ENCODE results near the gene FADS3. TPM values are rescaled to one million over a fixed set of nuclear protein-coding genes. Genes with fewer than 3 reads are reported as not detected.
A peak's percentile ranks its signal among the peaks of the same experiment; 100 is the strongest.

The FADS3 gene, protein sequence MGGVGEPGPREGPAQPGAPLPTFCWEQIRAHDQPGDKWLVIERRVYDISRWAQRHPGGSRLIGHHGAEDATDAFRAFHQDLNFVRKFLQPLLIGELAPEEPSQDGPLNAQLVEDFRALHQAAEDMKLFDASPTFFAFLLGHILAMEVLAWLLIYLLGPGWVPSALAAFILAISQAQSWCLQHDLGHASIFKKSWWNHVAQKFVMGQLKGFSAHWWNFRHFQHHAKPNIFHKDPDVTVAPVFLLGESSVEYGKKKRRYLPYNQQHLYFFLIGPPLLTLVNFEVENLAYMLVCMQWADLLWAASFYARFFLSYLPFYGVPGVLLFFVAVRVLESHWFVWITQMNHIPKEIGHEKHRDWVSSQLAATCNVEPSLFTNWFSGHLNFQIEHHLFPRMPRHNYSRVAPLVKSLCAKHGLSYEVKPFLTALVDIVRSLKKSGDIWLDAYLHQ
- 206 to 263 TPM (median 255 TPM) in 3 replicates for total RNA-seq
- long read RNA-seq, transcript FADS3-201 (12 exons, 1,779 nt), result major isoform, 488 of 848 reads
- long read RNA-seq, transcript FADS3-204 (12 exons, 1,254 nt), result minor isoform, 6 of 848 reads
- long read RNA-seq, partial matches to known transcripts, result 21 of 848 reads
- long read RNA-seq, other reads (novel, unspliced or antisense), result 333 of 848 reads

DNA sequence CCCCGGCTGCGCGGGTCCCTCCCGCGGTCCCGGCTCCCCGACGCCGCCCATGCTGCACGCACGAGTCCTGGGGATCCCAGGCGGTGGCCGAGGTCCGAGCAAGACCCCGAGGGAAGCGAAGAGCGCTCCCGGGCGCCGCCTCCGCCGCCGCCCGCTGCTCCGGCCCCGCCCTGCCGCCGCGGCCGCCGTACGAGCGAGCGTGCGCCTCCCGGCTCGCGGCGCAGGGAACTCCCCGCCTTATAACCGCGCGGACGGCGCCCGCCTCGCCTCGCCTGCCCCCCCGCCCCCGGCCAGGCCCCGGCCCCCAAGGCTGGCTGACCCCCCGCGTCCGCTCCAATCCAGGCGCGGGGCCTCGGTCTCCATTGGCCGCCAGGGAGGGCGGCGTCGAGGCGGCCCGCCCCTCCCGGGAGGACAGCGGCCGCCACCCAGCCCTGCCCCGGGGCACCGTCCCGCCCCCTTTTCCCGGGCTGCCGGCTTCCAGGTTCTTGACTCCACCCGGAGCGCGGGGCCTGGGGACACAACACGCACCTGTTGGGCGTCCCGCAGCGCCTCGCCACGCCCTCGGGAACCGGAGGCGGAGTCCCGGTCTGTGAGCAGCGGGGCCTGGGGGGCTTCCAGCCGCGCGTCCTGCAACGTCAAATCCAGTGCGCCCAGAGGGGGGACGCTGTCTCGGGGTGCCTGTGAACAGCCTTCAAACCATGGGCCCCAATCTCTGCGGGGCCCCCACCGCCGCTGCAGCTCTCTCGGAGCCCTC is at the start of gene FADS3:
TSS of gene FADS3 (minus strand) at position 215 of the 754 bp plus-strand sequence. CDS start at position 51, 164 bp downstream.
- Mint-ChIP-seq H3K9me3 (ENCODE audit: low read depth) (no peaks in the 10 kb centered on the region), H3K4me3 (ENCODE audit: unreplicated experiment) (peak within 1 kb of the TSS; percentile 84), H3K4me1 (ENCODE audit: low read depth) (peaks cover 52% of the 10 kb centered on the region), H3K27me3 (ENCODE audit: low read depth) (no peaks in the 10 kb centered on the region), H3K27ac (ENCODE audit: unreplicated experiment) (peak within 1 kb of the TSS; percentile 87), H3K36me3 (ENCODE audit: low read depth) (peaks cover 5% of the 10 kb centered on the region)
- no peak for DNase-seq (ENCODE audit: low spot score)
- TF ChIP-seq, protein P1, sequence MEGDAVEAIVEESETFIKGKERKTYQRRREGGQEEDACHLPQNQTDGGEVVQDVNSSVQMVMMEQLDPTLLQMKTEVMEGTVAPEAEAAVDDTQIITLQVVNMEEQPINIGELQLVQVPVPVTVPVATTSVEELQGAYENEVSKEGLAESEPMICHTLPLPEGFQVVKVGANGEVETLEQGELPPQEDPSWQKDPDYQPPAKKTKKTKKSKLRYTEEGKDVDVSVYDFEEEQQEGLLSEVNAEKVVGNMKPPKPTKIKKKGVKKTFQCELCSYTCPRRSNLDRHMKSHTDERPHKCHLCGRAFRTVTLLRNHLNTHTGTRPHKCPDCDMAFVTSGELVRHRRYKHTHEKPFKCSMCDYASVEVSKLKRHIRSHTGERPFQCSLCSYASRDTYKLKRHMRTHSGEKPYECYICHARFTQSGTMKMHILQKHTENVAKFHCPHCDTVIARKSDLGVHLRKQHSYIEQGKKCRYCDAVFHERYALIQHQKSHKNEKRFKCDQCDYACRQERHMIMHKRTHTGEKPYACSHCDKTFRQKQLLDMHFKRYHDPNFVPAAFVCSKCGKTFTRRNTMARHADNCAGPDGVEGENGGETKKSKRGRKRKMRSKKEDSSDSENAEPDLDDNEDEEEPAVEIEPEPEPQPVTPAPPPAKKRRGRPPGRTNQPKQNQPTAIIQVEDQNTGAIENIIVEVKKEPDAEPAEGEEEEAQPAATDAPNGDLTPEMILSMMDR (IDR thresholded peaks at IDR 0.05), result peak; percentile 36

DNA sequence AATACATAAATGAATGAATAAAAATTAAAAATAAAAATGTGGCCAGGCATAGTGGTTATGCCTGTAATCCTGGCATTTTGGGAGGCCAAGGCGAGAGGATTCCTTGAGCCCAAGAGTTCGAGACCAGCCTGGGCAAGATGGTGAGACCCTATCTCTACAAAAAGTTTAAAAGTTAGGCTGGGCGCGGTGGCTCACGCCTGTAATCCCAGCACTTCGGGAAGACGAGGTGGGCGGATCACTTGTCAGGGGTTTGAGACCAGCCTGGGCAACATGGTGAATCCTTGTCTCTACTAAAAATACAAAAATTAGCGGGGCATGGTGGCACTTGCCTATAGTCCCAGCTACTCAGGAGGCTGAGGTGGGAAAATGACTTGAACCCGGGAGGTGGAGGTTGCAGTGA is 49.1 kb upstream of the FADS3 start:
- DNase-seq (ENCODE audit: low spot score), result no peak
- H3K9me3 Mint-ChIP-seq (ENCODE audit: low read depth), result peaks cover 12% of the 10 kb centered on the region
- H3K27me3 Mint-ChIP-seq (ENCODE audit: low read depth), result peaks cover 2% of the 10 kb centered on the region
- H3K27ac Mint-ChIP-seq (ENCODE audit: unreplicated experiment), result no peak overlapping the region
- TF ChIP-seq, protein P1 (IDR thresholded peaks at IDR 0.05), result no peak
- H3K36me3 Mint-ChIP-seq (ENCODE audit: low read depth), result peaks cover 2% of the 10 kb centered on the region
- H3K4me1 Mint-ChIP-seq (ENCODE audit: low read depth), result no peaks in the 10 kb centered on the region
- no peak overlapping the region for H3K4me3 Mint-ChIP-seq (ENCODE audit: unreplicated experiment)

DNA sequence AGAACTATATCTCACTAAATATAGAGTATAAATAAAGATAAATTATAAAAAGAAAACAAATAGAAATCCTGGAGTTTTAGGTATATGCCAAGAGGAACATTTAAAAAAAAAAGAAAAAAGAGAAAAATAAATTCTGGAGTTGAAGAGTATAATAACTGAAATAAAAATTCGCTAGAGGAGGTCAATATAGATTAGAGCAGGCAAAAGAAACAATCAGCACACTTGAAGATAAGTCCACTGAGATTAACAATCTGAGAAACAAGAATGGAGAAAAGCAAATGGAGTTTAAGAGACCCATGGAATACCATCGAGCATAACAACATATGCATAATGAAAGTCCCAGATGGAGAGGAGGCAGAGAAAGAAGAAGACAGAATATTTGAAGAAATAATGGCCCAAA is 44.5 kb upstream of the FADS3 start:
- no peaks in the 10 kb centered on the region for H3K4me1 Mint-ChIP-seq (ENCODE audit: low read depth)
- no peak overlapping the region for H3K27ac Mint-ChIP-seq (ENCODE audit: unreplicated experiment)
- TF ChIP-seq, protein P1 (IDR thresholded peaks at IDR 0.05), result no peak
- H3K9me3 Mint-ChIP-seq (ENCODE audit: low read depth), result peaks cover 19% of the 10 kb centered on the region
- no peak overlapping the region for H3K4me3 Mint-ChIP-seq (ENCODE audit: unreplicated experiment)
- DNase-seq (ENCODE audit: low spot score), result no peak
- H3K36me3 Mint-ChIP-seq (ENCODE audit: low read depth), result peaks cover 4% of the 10 kb centered on the region
- peaks cover 6% of the 10 kb centered on the region for H3K27me3 Mint-ChIP-seq (ENCODE audit: low read depth)

DNA sequence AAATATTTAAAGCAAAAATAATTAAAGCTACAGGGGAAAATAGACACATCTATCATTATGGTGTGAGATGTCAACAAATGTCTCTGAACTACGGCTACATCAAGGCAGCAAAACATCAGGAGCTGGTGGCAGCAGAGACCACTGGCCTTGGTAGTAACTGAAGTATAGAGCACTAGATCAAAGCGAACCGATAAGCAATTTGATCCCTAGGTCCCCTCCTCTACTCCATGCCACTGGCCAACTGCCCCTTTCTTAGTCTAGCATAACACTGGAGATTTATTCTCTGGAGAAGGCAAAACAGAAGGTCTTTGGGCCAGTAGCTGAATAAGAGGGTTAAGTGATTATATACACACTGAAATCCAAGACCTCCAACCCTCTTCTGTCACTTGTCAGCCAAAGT is 39.6 kb upstream of the FADS3 start:
- Mint-ChIP-seq H3K4me1 (ENCODE audit: low read depth) (peaks cover 9% of the 10 kb centered on the region), H3K27me3 (ENCODE audit: low read depth) (peaks cover 4% of the 10 kb centered on the region), H3K36me3 (ENCODE audit: low read depth) (peaks cover 2% of the 10 kb centered on the region), H3K27ac (ENCODE audit: unreplicated experiment) (no peak overlapping the region), H3K9me3 (ENCODE audit: low read depth) (peaks cover 8% of the 10 kb centered on the region), H3K4me3 (ENCODE audit: unreplicated experiment) (no peak overlapping the region)
- DNase-seq (ENCODE audit: low spot score), result no peak
- TF ChIP-seq, protein P1 (IDR thresholded peaks at IDR 0.05), result no peak

DNA sequence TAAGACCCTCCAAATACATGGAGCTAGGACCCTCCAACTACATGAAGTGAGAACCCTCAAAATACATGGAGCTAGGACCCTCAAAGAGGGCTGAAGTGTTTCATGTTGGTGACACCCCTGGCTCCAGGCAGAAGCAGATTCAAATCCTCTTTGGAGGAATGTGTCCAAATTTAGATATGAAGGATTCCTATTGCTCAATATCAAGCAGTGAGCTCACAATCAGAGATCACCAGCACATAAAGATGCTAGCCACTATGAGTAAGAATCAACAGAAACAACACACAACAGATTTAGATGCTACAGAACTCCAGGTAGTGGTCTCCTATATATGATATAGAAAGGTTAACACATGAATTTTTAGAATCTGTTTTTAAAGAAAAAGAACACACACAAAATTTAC is 37.3 kb upstream of the FADS3 start:
- H3K27me3 Mint-ChIP-seq (ENCODE audit: low read depth), result peaks cover 4% of the 10 kb centered on the region
- DNase-seq (ENCODE audit: low spot score), result no peak
- TF ChIP-seq, protein P1 (IDR thresholded peaks at IDR 0.05), result no peak
- H3K4me1 Mint-ChIP-seq (ENCODE audit: low read depth), result peaks cover 18% of the 10 kb centered on the region
- H3K27ac Mint-ChIP-seq (ENCODE audit: unreplicated experiment), result no peak overlapping the region
- H3K4me3 Mint-ChIP-seq (ENCODE audit: unreplicated experiment), result no peak overlapping the region
- peaks cover 2% of the 10 kb centered on the region for H3K36me3 Mint-ChIP-seq (ENCODE audit: low read depth)
- peaks cover 7% of the 10 kb centered on the region for H3K9me3 Mint-ChIP-seq (ENCODE audit: low read depth)

Data from chondrocyte (in vitro differentiated cells).